Parathyroid adenoma (tissue), 2 donors: ENCODE results near the gene SAP30L.

Experiments used
- H2AFZ ChIP-seq: fragments of 300-600 bp; sonication (generic); one replicate; pipeline ENCODE4 v1.7.0; 2017; ENCODE audit warnings: antibody characterized with exemption, mild to moderate bottlenecking
- H3K27ac ChIP-seq: fragments of 300-600 bp; sonication (generic); one replicate; pipeline ENCODE4 v1.7.0; 2017
- H3K27me3 ChIP-seq: fragments of 300-600 bp; sonication (generic); one replicate; pipeline ENCODE4 v1.7.0; 2017; ENCODE audit warnings: low read length; ENCODE audit not compliant: control insufficient read depth, insufficient read depth
- H3K36me3 ChIP-seq: fragments of 300-600 bp; sonication (generic); one replicate; pipeline ENCODE4 v1.7.0; 2017; ENCODE audit warnings: low read length; ENCODE audit not compliant: control insufficient read depth, insufficient read depth
- H3K4me1 ChIP-seq: fragments of 300-600 bp; sonication (generic); one replicate; pipeline ENCODE4 v1.7.0; 2017; ENCODE audit warnings: control low read depth
- H3K4me2 ChIP-seq: fragments of 300-600 bp; sonication (generic); one replicate; pipeline ENCODE4 v1.7.0; 2017; ENCODE audit warnings: low read length
- H3K4me3 ChIP-seq: fragments of 300-600 bp; sonication (generic); one replicate; pipeline ENCODE4 v1.7.0; 2017; ENCODE audit warnings: low read depth, low read length
- H3K79me2 ChIP-seq: fragments of 300-600 bp; sonication (generic); one replicate; pipeline ENCODE4 v1.7.0; 2017; ENCODE audit warnings: control low read depth
- H3K9ac ChIP-seq: fragments of 300-600 bp; sonication (generic); one replicate; pipeline ENCODE4 v1.7.0; 2017; ENCODE audit warnings: mild to moderate bottlenecking
- H3K9me3 ChIP-seq: fragments of 300-600 bp; sonication (generic); one replicate; pipeline ENCODE4 v1.7.0; 2017; ENCODE audit warnings: low read length; ENCODE audit not compliant: control insufficient read depth
- TF ChIP-seq, protein P1 (sequence below): fragments of 300-600 bp; sonication (generic); IDR thresholded peaks from one replicate; pipeline ENCODE4 v1.7.0; 2017; ENCODE audit warnings: antibody characterized with exemption, mild to moderate bottlenecking
- donor health status: primary hyperparathyroidism.

SAP30L gene

DNA sequence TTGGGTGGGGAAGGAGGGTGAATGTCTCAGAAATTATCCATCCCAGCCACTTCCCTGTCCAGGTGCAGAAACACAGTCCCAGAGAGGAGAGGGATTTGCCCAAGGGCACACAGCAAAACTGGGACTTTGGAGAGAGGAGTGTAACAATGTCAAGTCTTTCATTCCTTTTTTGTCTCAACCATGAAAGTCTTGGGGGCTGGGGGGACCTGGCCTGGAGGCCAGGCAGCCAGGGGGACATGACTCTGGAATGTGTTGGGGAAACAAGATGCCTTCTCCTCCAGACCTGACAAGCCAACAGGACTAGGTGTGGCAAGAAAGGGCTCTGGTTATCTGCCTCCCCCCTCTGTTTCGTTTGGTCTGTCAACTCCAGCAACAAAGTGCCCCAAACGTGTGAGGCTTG lies 46.1 kb downstream of the SAP30L start:
- Histone ChIP-seq H3K4me2 (no peak overlapping the region), H3K9me3 (no peaks in the 10 kb centered on the region), H3K9ac (no peak overlapping the region), H2AFZ (no peak overlapping the region), H3K4me1 (no peaks in the 10 kb centered on the region), H3K36me3 (no peaks in the 10 kb centered on the region), H3K27me3 (peaks cover 3% of the 10 kb centered on the region), H3K79me2 (no peaks in the 10 kb centered on the region), H3K4me3 (no peak overlapping the region), H3K27ac (no peak overlapping the region)
- TF ChIP-seq, protein P1, sequence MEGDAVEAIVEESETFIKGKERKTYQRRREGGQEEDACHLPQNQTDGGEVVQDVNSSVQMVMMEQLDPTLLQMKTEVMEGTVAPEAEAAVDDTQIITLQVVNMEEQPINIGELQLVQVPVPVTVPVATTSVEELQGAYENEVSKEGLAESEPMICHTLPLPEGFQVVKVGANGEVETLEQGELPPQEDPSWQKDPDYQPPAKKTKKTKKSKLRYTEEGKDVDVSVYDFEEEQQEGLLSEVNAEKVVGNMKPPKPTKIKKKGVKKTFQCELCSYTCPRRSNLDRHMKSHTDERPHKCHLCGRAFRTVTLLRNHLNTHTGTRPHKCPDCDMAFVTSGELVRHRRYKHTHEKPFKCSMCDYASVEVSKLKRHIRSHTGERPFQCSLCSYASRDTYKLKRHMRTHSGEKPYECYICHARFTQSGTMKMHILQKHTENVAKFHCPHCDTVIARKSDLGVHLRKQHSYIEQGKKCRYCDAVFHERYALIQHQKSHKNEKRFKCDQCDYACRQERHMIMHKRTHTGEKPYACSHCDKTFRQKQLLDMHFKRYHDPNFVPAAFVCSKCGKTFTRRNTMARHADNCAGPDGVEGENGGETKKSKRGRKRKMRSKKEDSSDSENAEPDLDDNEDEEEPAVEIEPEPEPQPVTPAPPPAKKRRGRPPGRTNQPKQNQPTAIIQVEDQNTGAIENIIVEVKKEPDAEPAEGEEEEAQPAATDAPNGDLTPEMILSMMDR, result no peak

DNA sequence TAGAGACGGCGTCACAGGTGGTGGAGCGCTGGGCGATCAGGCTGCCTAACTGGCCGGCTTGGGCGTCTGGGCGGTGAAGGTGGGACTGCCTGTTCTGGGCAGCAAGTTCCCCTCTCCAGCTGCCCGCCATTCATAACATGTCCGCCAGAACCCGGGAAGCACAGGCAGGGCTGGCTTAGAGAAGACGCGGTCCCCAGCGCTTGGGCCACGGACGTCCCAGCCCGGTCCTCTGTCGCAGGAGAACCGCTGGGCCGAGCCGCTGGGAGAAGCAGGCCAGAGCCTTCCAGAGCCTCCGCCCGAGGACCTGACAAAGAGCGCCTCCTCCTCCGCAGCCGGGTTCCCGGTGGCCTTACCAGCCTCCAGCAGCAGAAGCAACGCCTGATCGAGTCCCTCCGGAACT lies 47.5 kb downstream of the SAP30L start:
- H3K4me1 ChIP-seq, result no peaks in the 10 kb centered on the region
- no peak overlapping the region for H3K27ac ChIP-seq
- TF ChIP-seq, protein P1, result no peak
- H3K4me2 ChIP-seq, result no peak overlapping the region
- H3K9ac ChIP-seq, result no peak overlapping the region
- H3K27me3 ChIP-seq, result peaks cover 3% of the 10 kb centered on the region
- H3K9me3 ChIP-seq, result no peaks in the 10 kb centered on the region
- no peaks in the 10 kb centered on the region for H3K79me2 ChIP-seq
- H3K36me3 ChIP-seq, result no peaks in the 10 kb centered on the region
- no peak overlapping the region for H3K4me3 ChIP-seq
- no peak overlapping the region for H2AFZ ChIP-seq

DNA sequence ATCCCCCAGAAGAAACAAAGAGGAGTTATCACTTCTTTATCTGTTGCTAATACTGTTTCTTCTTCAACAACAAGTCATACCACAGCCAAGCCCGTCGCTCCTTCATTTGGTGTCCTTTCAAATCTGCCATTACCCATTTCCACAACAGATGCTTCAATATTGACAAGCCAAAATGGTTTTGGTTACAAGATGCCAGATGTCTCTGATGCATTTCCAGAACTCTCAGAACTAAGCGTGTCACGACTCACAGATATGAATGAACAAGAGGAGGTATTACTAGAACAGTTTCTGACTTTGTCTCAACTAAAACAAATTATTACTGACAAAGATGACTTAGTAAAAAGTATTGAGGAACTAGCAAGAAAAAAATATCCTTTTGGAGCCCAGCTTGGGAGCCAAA lies 48.2 kb downstream of the SAP30L start:
- Histone ChIP-seq H3K9ac (no peak overlapping the region), H3K4me3 (no peak overlapping the region), H2AFZ (no peak overlapping the region), H3K27ac (no peak overlapping the region), H3K4me2 (no peak overlapping the region), H3K79me2 (no peaks in the 10 kb centered on the region), H3K27me3 (no peaks in the 10 kb centered on the region), H3K4me1 (no peaks in the 10 kb centered on the region), H3K36me3 (no peaks in the 10 kb centered on the region), H3K9me3 (no peaks in the 10 kb centered on the region)
- TF ChIP-seq, protein P1, result no peak

DNA sequence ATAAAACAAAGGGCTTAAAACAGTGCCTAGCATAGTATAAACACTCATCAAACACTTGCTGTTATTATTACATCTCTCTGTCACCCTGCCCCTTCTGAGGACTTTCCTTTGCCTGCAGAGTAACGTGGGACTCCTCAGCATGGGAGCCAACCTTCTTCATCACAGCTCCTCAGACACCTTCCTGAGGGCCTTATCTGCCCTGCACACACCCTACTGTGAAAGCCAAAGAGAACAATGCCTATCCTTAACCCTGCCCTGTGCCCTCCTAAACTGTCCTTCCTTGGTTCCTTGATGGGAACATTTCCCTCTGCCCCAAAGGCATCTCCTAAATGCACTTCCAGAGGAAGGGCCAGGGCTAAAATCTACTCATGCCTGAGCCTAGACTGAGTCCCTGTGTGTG lies 52.8 kb downstream of the SAP30L start:
- no peaks in the 10 kb centered on the region for H3K79me2 ChIP-seq
- no peaks in the 10 kb centered on the region for H3K36me3 ChIP-seq
- H2AFZ ChIP-seq, result no peak overlapping the region
- no peaks in the 10 kb centered on the region for H3K4me1 ChIP-seq
- H3K4me2 ChIP-seq, result no peak overlapping the region
- no peaks in the 10 kb centered on the region for H3K27me3 ChIP-seq
- no peak overlapping the region for H3K9ac ChIP-seq
- H3K27ac ChIP-seq, result no peak overlapping the region
- no peaks in the 10 kb centered on the region for H3K9me3 ChIP-seq
- no peak overlapping the region for H3K4me3 ChIP-seq
- TF ChIP-seq, protein P1, result no peak

DNA sequence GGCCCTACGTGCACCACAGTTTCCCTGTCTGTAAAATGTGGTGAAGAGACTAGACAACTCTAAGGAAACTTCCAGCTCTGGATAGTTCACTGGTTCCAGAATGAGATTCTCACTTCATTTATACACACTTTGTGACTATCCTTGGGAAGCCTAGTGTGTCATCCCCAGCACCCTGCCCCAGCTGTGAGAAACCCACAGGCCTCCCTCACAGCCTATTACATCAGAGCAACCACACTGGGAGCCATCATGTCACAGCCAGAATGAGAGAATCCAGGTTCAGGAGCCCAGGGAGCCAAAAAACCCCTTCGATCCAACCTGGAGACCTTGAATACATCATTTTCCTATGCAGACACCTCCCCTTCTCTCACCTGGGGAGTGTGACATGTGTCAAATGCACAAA lies 53.2 kb downstream of the SAP30L start:
- H2AFZ ChIP-seq, result no peak overlapping the region
- no peaks in the 10 kb centered on the region for H3K4me1 ChIP-seq
- TF ChIP-seq, protein P1, result no peak
- no peak overlapping the region for H3K4me2 ChIP-seq
- H3K79me2 ChIP-seq, result no peaks in the 10 kb centered on the region
- H3K9ac ChIP-seq, result no peak overlapping the region
- no peaks in the 10 kb centered on the region for H3K27me3 ChIP-seq
- no peaks in the 10 kb centered on the region for H3K36me3 ChIP-seq
- no peak overlapping the region for H3K4me3 ChIP-seq
- no peak overlapping the region for H3K27ac ChIP-seq
- no peaks in the 10 kb centered on the region for H3K9me3 ChIP-seq
